Measurements from ENCODE around the gene TMEM72.

DNA sequence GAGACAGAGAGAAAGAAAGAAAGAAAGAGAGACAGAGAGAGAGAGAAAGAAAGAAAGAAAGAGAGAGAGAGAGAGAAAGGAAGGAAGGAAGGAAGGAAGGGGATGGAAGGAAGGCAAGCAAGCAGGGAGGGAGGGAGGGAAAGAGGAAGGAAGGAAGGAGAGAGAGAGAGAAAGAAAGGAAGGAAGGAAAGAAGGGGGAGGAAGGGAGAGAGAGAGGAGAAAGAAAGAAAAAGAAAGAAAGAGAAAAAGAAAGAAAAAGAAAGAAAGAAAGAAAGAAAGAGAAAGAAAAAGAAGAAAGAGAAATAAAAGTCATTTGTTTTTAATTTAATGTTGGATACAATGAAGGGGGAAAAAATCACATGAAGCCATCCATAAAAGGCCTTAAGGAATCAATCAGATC is 43.8 kb downstream of the TMEM72 start:
- no peak for TF ChIP-seq GATA2 (IDR thresholded peaks at IDR 0.05; ENCODE audit: low read depth, low read length)
- TF ChIP-seq GATA3 (IDR thresholded peaks at IDR 0.05; ENCODE audit: low read depth, low read length), result no peak

All from SH-SY5Y (cell line).